Keratinocyte (primary cell): ENCODE data around the gene ARRB1.

ENCODE experiments used
- EZH2 ChIP-seq: IDR thresholded peaks from one replicate; pipeline ENCODE4 v1.6.1; 2012; ENCODE audit warnings: inconsistent platforms, mild to moderate bottlenecking, low read length, moderate library complexity
- TF ChIP-seq, protein P1 (sequence below), 3 experiments: IDR thresholded peaks in 1 of 3; conservative IDR thresholded peaks in 1 of 3; optimal IDR thresholded peaks in 1 of 3; 2 replicates in 2 of 3; 3 replicates in 1 of 3; pipeline versions ENCODE3 to v1.5.1; 2011; ENCODE audit warnings: low read length in 3 of 3, mild to moderate bottlenecking in 3 of 3, moderate library complexity in 2 of 3, control low read depth in 1 of 3, inconsistent platforms in 1 of 3; ENCODE audit not compliant: insufficient read depth in 2 of 3; ENCODE audit errors: extremely low read depth in 1 of 3

DNA sequence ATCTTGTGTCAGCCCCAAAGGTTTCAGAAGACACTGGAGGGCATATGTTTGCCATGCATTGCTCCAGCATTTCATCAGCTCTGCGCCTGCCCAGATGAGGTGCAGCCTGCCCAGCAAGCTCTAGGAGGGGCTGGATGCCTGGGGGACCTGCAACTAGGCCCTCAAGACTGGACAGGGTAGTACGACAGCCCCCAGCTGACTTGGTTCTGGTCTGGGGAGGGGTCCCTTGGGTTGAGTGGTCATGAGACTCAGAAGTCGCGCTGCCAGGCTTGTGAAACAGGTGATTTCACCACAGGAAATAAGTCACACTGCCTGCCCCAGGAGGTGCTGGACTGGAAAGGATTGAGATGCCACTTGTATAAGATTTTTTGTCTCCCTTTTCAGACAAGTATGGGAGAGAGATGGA lies 87.5 kb downstream of the ARRB1 start:
- TF ChIP-seq, protein P1, sequence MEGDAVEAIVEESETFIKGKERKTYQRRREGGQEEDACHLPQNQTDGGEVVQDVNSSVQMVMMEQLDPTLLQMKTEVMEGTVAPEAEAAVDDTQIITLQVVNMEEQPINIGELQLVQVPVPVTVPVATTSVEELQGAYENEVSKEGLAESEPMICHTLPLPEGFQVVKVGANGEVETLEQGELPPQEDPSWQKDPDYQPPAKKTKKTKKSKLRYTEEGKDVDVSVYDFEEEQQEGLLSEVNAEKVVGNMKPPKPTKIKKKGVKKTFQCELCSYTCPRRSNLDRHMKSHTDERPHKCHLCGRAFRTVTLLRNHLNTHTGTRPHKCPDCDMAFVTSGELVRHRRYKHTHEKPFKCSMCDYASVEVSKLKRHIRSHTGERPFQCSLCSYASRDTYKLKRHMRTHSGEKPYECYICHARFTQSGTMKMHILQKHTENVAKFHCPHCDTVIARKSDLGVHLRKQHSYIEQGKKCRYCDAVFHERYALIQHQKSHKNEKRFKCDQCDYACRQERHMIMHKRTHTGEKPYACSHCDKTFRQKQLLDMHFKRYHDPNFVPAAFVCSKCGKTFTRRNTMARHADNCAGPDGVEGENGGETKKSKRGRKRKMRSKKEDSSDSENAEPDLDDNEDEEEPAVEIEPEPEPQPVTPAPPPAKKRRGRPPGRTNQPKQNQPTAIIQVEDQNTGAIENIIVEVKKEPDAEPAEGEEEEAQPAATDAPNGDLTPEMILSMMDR (optimal IDR thresholded peaks at IDR 0.05 in 1 of 3, IDR thresholded peaks at IDR 0.05 in 1 of 3, conservative IDR thresholded peaks at IDR 0.05 in 1 of 3; ENCODE audit: extremely low read depth in 1 of 3, insufficient read depth in 2 of 3, low read length in 3 of 3) = no peak
- TF ChIP-seq EZH2 = no peak
